CD4-positive, alpha-beta T cell treated with Interleukin-6 for 4 hours (primary cell): Measurements from ENCODE around the gene CASZ1.
A peak's percentile ranks its signal among the peaks of the same experiment; 100 is the strongest.

Experiments used
- DNase-seq: peaks from one replicate; pipeline ENCODE4 v3.0.0-alpha.2; 2020; ENCODE audit warnings: mixed read lengths

Gene CASZ1, protein sequence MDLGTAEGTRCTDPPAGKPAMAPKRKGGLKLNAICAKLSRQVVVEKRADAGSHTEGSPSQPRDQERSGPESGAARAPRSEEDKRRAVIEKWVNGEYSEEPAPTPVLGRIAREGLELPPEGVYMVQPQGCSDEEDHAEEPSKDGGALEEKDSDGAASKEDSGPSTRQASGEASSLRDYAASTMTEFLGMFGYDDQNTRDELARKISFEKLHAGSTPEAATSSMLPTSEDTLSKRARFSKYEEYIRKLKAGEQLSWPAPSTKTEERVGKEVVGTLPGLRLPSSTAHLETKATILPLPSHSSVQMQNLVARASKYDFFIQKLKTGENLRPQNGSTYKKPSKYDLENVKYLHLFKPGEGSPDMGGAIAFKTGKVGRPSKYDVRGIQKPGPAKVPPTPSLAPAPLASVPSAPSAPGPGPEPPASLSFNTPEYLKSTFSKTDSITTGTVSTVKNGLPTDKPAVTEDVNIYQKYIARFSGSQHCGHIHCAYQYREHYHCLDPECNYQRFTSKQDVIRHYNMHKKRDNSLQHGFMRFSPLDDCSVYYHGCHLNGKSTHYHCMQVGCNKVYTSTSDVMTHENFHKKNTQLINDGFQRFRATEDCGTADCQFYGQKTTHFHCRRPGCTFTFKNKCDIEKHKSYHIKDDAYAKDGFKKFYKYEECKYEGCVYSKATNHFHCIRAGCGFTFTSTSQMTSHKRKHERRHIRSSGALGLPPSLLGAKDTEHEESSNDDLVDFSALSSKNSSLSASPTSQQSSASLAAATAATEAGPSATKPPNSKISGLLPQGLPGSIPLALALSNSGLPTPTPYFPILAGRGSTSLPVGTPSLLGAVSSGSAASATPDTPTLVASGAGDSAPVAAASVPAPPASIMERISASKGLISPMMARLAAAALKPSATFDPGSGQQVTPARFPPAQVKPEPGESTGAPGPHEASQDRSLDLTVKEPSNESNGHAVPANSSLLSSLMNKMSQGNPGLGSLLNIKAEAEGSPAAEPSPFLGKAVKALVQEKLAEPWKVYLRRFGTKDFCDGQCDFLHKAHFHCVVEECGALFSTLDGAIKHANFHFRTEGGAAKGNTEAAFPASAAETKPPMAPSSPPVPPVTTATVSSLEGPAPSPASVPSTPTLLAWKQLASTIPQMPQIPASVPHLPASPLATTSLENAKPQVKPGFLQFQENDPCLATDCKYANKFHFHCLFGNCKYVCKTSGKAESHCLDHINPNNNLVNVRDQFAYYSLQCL (N-terminal part only)

DNA sequence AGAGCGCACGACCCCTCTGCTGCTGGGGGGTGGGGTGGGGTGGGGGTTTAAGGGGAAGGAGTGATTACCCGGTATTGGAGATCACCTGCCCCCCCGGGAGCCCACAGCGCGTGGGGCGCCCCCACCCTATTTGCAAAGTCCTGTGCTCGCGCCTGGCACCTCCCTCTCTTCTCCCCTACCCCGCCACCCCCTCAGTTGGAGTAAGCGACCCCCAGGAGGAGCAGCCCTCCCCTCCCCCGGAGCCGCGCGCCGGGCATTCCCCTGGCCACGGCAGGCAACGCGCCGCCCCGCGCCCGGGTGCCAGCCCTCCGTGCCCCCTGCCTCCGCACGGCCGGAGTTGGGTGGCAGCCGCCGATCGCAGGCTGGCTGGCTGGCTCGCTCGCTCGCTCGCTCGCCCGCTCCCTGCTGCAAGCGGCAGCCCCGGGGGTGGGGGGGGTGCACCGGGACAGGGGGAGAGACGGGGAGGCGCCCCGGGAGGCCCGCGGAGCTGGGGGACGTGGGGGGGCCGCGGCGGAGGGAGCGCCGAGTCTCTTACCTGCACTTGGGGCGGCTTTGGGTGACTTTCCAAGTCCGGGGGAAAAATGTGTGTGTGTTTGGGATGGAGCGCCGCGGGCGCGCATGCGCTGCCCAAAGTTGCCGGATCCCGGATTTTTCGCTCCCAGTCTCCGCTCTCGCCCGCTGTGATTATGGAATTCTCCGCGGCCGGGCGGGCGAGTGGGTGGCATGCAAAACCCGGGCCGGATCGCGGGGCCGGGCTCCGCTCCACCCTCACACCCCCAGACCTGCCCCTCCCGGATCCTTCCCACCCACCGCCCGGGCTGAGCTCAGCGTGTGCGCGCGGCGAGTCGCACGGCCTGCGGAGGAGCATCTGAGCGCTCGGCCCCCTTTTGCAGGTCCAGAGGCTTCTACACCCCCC is at the start of gene CASZ1:
Gene CASZ1 (minus strand): TSS at position 618 of the 916 bp plus-strand sequence. CDS start 102,757 bp downstream, outside the sequence.
- no peak for DNase-seq

DNA sequence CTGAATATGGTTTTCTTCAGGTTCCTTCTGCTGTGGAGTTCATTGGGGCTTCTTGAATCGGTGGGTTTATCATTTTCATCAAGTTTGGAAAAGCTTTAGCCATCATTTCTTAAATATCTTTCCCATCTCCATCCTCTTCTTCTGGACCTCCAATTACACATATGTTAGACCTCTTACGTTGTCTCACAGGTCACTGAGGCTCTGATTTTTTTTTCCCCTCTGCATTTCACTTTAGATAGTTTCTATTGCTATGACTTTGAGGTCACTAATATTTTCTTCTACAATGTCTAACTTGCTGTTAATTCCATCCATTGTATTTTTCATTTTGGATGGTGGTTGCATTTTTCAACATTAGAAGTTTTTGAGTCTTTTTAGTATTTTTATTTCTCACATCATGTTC is 47.3 kb upstream of the CASZ1 start:
- DNase-seq, result no peak

DNA sequence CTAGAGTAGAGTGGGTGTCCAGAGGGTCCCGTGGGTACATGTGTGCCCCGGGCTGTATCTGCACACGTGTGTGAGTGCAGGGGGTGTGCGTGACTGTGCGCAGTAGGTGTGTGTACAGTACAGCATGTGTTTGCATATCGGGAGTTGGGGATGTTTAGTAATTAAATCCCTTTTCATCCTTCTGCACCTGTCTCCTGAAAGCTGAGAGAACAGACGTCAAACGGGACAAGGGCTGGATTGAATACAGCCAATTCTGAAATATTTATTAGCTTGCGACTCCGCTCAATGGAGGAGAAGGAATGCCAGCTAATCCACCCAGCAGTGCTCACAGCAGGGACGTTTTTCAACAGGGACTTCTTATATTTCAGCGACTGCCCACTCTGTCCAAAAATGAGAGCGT is 44.7 kb upstream of the CASZ1 start:
- DNase-seq, result no peak

DNA sequence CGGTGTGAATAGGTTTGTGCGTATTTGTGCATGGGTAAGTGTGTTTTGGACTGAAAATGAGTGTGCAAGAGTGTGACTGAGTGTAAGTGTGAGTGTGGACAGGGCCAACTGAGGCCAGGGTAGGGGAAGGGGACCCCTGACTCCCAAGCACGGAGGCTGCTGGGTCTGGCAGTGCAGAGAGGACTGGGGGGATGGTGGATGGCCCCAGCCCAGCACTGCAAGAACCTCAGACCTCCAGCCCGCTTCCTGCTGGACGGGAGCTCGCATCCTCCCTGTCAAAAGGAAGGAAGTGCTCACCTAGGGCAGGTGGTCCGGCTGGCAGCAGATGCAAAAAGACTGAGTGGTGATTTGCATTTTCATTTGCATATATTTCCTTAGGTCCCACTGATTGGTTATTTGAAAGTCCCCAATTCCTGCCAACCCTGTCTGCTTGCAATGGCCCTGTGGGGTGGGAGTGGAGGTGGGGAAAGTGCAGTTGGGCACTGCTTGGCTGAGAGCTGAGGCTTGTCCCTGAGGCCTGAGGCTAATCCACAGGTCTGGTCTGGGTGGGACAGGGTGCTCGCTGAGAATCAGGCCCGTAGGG is 42.8 kb upstream of the CASZ1 start:
- no peak for DNase-seq

DNA sequence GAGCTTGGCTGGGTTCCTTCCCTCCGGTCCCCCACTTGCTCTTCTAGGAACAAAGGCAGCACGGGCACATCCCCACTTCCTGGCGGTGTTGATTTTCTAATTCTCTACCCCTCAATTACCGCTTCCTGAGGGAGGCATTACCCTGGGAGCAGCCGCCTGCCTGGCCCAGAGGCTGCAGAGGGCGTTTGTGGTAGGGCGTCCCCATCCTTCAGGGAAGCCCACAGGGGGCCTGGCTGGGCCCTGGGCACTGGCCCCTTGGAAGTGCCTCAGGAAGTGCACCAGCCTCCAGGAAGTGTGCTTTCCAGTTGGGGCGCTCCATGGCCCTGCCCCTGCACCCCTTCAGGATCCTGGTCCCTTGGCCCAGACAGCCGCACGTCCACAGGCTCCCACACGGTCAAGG is 42.1 kb upstream of the CASZ1 start:
- DNase-seq, result no peak

DNA sequence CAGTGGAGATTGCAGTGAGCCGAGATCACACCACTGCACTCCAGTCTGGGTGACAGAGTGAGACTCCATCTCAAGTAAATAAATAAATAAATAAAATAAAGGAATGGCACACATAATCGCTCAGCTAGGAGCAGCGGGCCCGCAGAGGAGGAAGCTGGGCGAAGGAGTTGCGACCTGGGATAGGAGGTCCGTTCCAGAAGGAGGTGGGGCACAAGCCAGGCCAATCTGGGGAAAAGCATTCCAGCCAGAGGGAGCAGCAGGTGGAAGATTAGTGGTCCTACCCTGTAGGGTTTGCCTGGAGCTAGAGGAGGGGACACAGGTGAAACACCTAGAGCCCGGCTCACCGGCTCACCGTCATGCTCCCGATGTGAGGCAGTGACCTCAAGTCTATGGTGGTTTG is 40.3 kb upstream of the CASZ1 start:
- DNase-seq, result no peak

DNA sequence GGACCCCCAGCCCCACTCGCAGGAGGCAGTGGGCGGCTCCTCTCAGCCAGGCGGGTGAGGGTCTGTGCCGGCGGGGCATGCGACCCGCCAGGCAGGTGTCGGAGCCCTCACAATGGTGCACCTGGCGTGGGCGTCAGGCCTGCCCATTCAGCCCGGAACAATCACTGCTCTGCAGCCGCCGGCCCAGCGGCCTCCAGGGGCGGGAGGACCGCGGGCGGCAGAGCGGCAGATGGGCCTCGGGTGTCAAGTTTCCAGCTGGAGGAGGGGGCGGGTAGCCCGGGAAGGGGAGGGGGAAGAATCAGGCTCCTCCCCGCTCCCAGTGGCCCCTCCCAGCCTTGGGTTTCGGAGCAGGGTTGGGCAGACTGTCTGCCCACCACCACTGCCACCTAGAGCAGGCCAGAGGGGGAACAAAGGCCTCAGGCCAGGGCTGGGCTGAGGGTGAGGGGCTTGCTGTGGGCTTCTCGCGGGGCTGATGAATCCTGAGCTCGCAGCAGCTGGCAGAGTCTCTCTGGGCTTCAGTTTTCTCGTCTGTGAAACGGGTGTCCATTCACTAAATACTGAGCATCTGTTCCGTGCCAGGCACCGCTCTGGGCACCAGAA is 39.5 kb upstream of the CASZ1 start:
- no peak for DNase-seq

DNA sequence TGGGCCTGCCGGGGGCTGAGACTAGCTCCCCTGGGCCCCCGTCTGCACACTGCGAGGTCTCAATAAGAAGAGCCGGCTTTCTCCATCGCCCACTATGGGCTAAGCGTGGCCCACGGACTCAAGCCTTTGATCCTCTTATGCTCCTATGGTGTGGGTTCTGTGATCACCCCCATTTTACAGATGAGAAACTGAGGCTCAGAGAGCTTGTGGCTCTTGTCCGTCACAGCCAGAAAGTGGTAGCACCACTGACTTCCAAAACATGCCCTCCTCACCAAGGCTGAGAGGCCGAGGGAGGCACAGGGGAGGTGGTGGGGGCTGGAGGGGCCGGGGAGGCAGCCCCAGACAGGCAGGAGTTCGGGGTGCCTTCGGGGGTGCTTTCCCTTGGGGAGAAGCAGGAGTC is 39.0 kb upstream of the CASZ1 start:
- DNase-seq, result no peak

DNA sequence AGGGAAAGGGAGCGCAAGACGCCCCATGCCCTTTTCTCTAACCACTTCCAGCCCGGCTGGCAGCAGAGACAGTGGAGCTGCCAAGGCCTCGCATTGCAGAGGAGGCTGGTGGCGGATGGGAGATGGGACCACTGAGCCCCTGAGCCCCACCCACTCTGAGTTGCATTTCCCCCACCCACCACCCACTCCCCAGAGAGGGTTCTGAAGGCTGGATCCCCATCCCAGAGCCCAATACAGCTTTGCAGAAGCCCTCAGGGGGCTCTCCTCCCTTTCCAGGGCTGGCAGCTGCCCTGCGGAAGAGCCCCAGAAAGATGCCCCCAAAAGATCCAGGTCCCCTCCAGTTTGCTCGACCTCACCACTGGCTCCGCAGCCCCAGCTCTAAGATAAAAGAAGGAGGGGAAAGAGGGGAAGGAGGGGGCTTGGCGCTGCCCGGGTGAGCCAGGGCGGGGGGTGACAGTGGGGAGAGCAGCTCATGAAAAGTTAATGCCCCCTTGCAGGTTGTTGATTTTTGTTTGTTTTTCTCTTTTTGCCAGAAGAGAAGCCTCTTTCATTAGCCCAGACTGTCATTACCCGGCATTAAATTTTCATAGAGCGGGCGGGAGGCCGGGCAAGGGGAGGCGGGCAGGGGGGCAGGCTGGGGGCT is 38.4 kb upstream of the CASZ1 start:
- no peak for DNase-seq

DNA sequence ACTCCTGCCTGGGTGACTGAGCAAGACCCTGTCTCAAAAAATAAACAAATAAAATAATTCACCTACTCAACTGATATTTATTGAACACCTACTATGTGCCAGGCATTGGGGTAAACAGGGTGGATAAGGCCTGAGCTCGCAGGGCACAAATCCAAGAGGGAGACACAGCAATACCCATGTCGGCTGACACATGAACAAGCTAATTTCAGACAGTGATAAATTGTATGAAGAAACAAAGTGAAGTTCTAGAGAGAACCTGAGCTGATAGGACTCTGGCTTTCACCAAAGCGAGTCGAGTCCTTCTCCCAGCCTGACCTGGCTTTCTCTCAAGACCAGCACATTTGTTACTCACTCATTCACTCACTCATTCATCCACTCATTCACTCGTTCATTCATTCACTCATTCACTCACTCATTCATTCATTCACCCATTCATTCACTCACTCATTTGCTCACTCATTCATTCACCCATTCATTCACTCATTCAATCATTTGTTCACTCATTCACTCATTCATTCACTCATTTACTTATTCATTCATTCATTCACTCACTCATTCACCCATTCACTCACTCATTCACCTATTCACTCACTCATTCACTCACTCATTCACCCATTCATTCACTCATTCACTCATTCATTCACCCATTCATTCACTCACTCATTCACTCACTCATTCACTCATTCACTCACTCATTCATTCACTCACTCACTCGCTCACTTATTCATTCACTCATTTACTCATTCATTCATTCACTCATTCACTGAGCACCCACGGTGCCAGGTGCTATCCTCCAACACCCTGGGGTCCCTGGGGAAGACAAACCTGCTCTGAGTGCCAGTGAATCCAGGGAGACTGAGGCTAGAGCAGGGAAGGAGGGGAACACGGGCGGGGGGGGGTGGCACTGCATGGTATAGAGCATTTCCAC is 37.4 kb upstream of the CASZ1 start:
- DNase-seq, result no peak

DNA sequence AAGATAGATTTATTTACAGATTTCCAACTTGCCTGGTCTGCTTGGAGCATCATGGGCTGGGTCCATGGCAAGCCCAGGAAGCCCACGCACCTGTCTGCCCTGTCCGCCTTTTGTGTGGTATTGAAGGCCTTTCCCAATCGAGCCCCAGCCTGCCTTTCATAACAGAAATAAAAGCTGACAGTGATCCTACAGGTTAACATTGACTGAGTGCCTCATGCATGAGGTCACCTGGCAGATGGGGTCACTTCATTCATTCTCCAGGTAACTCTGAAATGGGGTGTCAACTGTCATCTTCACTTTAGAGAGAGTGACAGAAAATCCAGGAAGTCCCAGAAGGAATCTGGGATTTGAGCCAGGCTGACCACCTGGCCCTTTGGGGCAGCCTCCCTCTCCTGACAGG is 36.3 kb upstream of the CASZ1 start:
- no peak for DNase-seq

DNA sequence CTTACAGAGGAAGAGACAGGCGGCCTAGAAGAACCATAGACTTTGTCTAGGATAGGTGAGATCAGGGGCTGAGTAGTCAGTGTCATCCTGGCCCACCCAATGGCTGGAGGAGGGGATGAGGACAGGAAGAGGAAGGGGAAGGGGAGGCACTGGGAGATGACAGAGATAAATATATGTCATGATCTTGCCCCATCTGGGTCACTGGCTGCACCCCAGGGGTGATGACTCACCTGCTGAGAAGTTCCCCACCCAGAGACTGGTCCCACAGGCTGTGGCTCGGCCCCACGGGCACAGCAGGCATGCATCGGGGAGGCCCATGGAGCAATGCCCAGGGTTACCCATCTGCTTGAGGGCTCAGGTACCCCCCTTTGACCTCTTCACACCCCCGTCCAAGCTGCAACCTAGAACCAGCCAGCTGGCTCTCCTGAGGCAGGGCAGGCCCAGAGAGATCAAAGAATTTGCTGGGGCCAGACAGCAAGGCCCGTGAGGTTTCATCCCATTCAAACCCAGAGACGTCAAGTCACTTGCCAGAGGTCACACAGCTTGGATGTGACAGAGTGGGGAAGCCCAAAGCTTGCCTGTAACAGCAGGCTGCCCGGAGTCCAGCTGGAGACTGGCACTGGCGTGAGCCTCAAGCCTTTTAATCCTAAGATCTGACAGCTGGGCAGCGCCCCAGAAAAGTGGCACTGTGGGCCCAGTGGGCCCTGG is 34.7 kb upstream of the CASZ1 start:
- peak; percentile 3 for DNase-seq

DNA sequence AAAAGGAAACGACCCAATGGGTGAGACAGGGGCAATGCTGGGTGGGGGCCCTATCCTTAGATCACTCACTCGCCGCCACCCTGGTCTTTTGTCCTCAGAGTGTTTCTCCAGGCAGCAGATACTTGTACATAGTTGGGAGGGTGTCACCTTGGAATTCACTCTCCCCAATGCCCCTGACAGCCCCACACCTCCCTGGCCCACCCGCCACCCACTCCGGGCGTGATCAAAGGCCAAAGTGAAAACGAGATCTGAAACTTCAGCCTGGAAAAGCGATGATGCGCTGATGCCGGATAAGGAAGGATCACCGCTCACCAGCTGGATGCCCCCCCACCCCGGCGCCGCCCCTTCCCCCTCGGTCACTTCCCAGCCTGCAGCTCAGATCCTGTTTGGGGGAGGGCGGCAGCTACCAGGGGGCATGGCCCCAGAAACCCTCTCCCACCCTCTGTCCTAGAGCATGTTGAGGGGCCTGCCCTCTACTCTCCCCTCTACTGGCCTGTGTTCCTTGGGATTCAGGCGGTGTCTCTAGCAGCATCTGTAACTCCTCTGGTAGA is 33.6 kb upstream of the CASZ1 start:
- DNase-seq, result no peak

DNA sequence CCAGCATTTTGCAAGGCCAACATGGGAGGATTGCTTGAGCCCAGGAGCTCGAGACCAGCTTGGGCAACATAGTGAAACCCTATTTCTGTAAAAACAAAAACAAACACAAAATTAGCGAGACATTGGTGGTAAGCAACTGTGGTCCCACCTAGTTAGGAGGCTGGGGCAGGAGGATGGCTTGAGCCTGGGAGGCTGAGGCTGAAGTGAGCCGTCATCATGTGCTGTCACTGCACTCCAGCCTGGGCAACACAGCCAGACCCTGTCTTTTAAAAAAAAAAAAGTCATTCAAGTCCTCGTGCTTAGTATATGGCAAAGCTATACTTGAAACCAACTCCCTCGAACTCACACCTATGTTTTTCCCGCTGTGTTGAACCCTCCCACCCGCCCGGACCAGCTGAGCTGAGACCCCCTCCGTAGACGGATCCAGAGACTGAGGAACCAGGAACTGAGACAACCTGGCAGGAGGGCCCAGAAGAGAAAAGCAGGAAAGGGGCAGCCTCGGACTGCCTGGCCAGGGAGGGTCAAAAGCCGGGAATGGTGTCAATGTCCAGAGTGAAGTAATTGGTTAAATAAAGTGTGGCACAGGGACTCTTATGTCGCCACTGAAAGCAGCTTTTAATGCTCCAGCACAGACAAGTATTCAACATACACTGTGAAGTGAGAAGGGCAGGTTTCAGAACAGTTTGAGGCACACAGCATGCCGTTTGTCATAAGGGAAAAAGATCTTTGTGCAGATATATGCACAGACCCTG is 32.8 kb upstream of the CASZ1 start:
- DNase-seq, result no peak

DNA sequence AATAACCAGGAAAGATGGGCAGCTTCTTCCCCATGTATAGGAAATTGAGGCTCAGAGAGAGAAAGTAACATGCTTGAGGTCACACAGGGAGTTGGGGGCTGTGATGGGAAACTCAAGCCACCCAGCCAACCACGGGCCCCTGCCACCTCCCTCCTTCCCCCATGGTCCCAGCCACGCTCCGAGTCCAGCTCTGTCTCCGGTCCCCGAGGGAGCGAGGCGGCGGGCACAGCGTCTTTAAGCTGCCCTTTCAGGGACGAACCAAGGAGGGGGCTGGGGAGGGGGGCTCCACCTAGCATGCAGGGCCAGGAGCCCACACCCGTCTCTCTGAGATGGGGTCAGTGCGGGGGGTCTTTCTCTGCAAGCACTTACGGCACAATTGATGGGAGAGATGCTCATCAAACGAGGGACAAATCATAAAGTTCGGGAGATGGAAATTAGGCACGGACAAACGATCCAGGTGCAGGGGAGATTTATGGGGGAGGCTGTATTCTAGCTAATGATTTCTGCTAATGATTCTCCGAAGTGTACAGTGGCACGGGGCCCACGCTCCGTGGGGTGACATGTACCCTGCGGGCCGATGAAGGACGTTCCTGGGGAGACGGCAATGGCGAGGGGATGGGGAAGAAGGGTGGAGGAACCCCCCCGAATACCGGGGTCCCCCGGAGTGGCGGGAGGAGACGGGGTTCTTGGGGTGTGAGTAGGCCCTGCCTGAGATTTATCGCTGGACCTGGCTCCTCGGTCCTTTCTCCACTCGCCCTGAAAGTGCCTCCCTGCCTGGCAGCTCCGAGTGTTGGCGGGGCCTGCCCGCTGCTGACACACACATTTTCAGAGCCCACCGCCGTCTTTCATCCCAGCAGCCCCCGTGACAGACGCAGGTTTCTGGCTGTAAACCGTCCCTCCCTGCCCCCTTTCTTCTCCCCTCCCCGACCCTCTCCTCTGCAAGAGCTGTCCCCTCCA is 31.2 kb upstream of the CASZ1 start:
- no peak for DNase-seq

DNA sequence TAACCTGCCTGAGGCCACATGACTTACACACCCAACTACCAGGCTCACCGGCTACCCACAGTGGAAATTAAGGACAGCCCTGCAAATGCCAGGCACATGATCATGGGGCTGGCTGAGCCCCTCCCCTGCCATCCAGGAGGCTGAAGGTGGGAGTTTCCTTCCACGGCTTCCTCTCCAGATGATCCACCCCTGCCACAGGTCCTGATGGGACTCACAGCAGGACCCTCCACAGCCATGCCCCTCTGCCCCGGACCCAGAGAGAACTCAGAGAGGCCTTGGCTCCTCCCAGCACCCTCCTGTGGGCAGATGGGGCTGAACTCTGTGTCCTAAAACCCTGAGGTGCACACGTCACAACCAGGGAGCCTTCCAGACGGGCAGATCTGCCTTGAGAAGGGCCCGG is 29.1 kb upstream of the CASZ1 start:
- no peak for DNase-seq
